ENCODE measurements around the gene POLR3K.

POLR3K gene

DNA sequence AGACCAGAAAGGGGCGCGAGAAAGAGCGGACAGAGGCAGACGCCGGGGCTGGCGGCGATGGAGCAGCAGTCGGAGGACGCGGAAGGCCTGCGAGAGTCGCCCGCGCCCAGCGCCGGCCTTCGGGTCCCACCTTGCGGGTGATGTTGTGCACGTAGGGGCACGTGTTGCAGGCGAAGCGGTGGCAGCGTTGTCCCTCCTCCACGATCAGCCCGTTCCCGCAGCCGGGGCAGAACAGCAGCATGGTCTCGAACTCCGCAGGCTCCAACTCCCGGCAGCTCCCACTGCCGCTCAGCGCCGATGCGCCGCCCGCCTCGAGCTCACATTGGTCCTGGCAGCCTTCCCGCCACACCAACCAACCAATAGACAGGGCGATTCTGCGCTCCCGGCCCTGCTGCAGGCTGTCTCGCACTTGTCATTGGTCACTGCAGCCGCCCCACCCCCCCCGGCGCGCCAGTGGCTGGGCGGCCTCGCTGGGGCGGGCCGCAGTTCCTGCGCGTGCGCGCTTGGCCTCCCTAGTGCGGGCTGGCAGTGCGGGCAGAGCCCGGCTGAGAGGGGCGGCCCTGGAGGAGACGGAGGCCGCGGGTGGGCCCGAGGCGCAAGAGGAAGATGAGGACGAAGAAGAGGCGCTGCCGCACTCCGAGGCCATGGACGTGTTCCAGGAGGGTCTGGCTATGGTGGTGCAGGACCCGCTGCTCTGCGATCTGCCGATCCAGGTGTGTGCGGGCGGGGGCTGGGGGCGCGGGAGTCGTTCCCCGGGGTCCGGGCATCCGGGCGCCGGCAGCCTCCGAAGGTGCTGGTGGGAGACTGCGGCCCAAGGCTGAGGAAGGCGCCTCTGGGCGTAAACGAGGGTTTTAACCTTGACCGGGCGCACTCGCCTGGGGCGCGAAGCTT is at the start of gene POLR3K, which contains the start of gene SNRNP25:
TSS of gene POLR3K (minus strand) at position 263 of the 891 bp plus-strand sequence. CDS start at position 241, 22 bp downstream.
TSS of gene SNRNP25 (plus strand) at position 483 of the 891 bp plus-strand sequence. CDS start at position 672, 189 bp downstream.
- DNase-seq (ENCODE audit: low read depth in 2 of 2) = peak; percentile 96

GRCh38 chr16:102060-102855 is 48.9 kb upstream of the POLR3K start:
- DNase-seq (ENCODE audit: low read depth in 2 of 2) = no peak

DNA sequence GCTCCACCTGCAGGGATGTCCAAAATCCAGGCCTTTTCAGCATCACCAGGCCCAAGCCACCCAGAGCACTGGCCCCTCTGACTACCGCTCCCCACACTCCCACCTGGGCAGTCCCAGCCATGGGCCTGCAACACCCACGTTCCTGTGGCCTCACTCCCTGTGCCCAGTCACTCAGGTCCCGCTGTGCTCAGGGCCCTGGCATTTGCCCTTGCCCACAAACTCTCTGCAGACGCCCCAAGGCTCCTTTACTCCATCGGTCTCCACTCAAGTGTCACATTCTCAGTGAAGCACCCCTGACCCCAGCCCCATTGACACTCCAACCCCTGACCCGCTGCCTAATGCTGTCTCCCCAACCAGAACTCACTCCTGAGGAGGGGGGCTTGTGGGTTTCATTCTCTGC is 48.2 kb upstream of the POLR3K start:
- DNase-seq (ENCODE audit: low read depth in 2 of 2) = no peak

- DNase-seq (ENCODE audit: low read depth in 2 of 2) = no peak
Measured at GRCh38 chr16:100989-101388, 47.6 kb upstream of the POLR3K start.

GRCh38 chr16:97822-98221 is 44.4 kb upstream of the POLR3K start:
- no peak for DNase-seq (ENCODE audit: low read depth in 2 of 2)

GRCh38 chr16:96935-97381 is 43.5 kb upstream of the POLR3K start:
- DNase-seq (ENCODE audit: low read depth in 2 of 2) = peak; percentile 75 to 81

GRCh38 chr16:94918-95265 is 41.5 kb upstream of the POLR3K start:
- no peak for DNase-seq (ENCODE audit: low read depth in 2 of 2)

- DNase-seq (ENCODE audit: low read depth in 2 of 2) = no peak
Measured at GRCh38 chr16:92431-93339, 39.3 kb upstream of the POLR3K start.

- no peak for DNase-seq (ENCODE audit: low read depth in 2 of 2)
Measured at GRCh38 chr16:91484-91883, 38.1 kb upstream of the POLR3K start.

DNA sequence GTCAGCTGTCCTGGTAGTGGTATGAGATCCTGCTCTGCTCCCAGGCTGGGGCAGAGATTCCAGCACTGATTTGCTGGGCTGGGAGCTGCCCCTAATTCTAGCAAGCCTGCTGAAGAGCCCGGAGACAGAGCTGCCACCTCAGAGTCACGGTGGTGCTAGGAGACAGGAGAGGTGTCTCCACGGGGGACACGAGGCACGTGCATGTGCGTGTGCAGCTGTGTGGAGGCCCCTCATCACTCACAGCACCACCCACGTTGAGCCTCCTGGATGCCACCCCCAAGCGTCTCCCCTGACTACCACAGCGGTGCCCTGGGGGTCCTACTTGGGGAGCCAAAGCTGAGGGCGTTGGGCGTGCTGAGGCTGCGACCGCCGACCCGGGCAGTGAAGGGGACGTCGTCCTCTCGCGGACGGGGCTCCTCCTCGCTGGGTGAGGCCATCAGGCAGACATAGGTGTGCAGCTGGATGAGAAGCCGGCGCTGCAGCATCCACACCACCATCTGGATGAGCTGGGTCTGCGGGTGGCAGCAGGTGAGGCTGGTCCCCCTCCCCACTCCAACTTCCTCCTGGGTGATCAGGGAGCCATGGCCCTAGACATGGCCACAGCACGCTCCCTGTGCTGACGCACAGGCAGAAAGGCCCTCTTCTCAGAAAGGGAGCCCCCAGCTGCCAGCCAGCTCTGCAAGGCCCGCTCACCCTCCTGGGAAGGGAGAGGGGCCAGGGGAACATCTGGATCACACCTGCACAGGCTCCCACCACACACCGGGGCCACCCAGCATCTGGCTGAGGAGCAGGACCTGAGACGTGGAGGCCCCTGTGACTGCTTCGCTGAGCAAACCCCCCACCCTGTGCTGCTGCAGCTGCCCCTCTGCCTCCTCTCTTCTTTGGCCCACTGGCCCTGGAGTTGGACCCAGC is 36.2 kb upstream of the POLR3K start:
- DNase-seq (ENCODE audit: low read depth in 2 of 2) = no peak

DNA sequence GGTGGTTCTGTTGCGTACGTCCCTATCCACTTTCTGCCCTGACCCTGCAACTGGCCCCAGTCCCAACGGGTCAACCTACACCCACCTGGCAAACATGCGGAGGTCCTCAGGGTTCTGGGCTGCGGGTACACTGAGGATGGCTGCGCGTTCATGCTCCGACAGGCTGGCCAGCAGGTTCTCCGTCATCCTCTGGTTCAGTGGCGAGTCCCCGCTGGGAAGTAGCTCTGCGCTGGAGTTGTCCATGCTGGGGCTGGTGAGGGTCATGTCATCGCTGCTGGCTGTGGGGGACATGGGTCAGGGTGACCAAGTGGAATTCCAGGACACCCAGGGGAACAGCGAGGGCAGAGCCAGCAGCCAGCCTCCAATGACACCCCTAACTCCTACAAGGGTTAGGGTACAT is 35.2 kb upstream of the POLR3K start:
- no peak for DNase-seq (ENCODE audit: low read depth in 2 of 2)

GRCh38 chr16:86483-86952 is 33.1 kb upstream of the POLR3K start:
- DNase-seq (ENCODE audit: low read depth in 2 of 2) = no peak

GRCh38 chr16:85865-86264 is 32.5 kb upstream of the POLR3K start:
- no peak for DNase-seq (ENCODE audit: low read depth in 2 of 2)

DNA sequence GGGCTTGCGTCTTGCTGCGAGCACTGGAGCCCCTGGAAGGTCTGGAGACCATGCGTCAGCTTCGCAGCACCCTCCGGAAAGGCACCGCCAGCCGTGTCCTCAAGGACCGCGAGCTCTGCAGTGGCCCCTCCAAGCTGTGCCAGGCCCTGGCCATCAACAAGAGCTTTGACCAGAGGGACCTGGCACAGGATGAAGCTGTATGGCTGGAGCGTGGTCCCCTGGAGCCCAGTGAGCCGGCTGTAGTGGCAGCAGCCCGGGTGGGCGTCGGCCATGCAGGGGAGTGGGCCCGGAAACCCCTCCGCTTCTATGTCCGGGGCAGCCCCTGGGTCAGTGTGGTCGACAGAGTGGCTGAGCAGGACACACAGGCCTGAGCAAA is 32.0 kb upstream of the POLR3K start:
- no peak for DNase-seq (ENCODE audit: low read depth in 2 of 2)

DNA sequence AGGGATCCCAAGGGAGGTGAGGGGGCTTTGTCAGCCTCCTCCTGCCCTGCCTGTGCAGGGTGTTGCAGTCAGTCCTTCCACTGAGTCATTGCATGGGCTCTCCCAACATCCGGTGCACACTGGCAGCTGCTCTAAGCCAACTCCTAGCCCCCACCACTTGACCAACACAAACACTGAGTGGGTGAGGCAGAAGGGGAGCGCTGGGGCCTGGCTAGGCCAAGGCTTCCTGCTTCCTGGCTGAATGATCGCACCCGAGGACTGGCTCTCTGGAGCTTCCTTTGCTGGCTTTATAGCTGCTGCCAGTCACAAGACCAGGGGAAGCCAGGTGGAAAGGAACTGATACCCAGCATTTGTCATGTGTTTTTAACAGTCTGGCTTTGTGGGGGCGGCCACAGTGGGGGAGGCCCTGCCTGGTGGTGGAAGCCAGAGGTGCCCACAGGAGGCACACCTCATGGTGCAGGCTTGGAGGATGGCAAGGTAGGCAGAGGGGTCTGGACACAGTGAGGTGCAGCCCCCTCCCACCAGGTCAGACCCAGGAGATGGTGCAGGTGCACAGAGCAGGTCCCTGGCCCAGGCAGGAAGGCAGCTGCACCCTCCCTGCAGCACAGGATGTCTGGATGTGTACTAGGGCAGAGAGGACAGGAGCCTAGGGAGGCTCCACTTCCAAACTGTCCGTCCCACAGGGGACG is 31.5 kb upstream of the POLR3K start:
- DNase-seq (ENCODE audit: low read depth in 2 of 2) = peak; percentile 56 to 65

- no peak for DNase-seq (ENCODE audit: low read depth in 2 of 2)
Measured at GRCh38 chr16:83781-84615, 30.6 kb upstream of the POLR3K start.

- no peak for DNase-seq (ENCODE audit: low read depth in 2 of 2)
Measured at GRCh38 chr16:83060-83603, 29.7 kb upstream of the POLR3K start.

- DNase-seq (ENCODE audit: low read depth in 2 of 2) = no peak
Measured at GRCh38 chr16:79151-80054, 26.0 kb upstream of the POLR3K start.

Data from stimulated activated CD8-positive, alpha-beta memory T cell treated with anti-CD3 and anti-CD28 coated beads, Interleukin-7, amount 100 ng/mL, for 4 hours (primary cell).